Aorta (tissue), 5 donors: ENCODE data around the gene UMAD1. TPM values are rescaled to one million over a fixed set of nuclear protein-coding genes. Genes with fewer than 3 reads are reported as not detected.

Experiments used
- ATAC-seq: fragments of 200-7000 bp; cut with Tn5 transposase; one replicate; pipeline ENCODE4 v1.9.1; 2022; ENCODE audit warnings: moderate library complexity; ENCODE audit not compliant: low FRiP score
- DNase-seq, 2 donors: peaks; one replicate each; pipeline ENCODE4 v3.0.0-alpha.2; 2020
- H3K27ac ChIP-seq, 2 donors: one replicate each; pipeline ENCODE4 v1.5.1; 2013; ENCODE audit warnings: low read length in 2 of 2, mild to moderate bottlenecking in 2 of 2, moderate library complexity in 2 of 2, control low read depth in 1 of 2, inconsistent platforms in 1 of 2, low read depth in 1 of 2
- H3K27me3 ChIP-seq, 2 donors: one replicate each; pipeline ENCODE4 v1.6.1; 2013; ENCODE audit warnings: control low read depth in 1 of 2, low read length in 1 of 2, mild to moderate bottlenecking in 1 of 2, moderate library complexity in 1 of 2; ENCODE audit not compliant: insufficient read depth in 2 of 2, control insufficient read depth in 1 of 2
- H3K36me3 ChIP-seq, 2 donors: one replicate each; pipeline ENCODE4 v1.6.1; 2013; ENCODE audit warnings: control low read depth in 1 of 2, low read length in 1 of 2, mild to moderate bottlenecking in 1 of 2; ENCODE audit not compliant: insufficient read depth in 2 of 2, control insufficient read depth in 1 of 2
- H3K4me1 ChIP-seq, 2 donors: one replicate each; pipeline ENCODE4 v1.6.1; 2013; ENCODE audit warnings: low read length in 2 of 2, control low read depth in 1 of 2, mild to moderate bottlenecking in 1 of 2, moderate library complexity in 1 of 2; ENCODE audit not compliant: insufficient read depth in 2 of 2, control insufficient read depth in 1 of 2
- H3K4me3 ChIP-seq, 2 donors: one replicate each; pipeline ENCODE4 v1.5.1; 2013; ENCODE audit warnings: low read length in 2 of 2, control low read depth in 1 of 2, mild to moderate bottlenecking in 1 of 2
- H3K9me3 ChIP-seq: one replicate; pipeline ENCODE4 v1.6.1; 2013; ENCODE audit warnings: mild to moderate bottlenecking, low read length; ENCODE audit not compliant: control insufficient read depth
- WGBS, 2 donors: extraction: QIAGEN DNeasy Blood & Tissue Kit; methylation state at CpG; one replicate each; pipeline ENCODE4 v1.1.7; 2013; 5-methylcytosine and 5-hydroxymethylcytosine counted together
- intact Hi-C, 2 donors: fragments of 100-400 bp; cut with DNase I; formaldehyde crosslinking; loops; one replicate each; pipeline versions ENCODE4 v1.14.2 to v1.15.0; 2022
- polyA plus RNA-seq, 2 donors: library from polyadenylated mRNA; stranded (reverse); fragments of 200-250 nt; gene quantifications; one replicate each; pipeline ENCODE4 v1.2.3, GENCODE V29; 2013
- total RNA-seq, 2 donors: library from RNA; stranded (reverse); fragmentation: NEBNext Ultra II Directional; extraction: Animal tissue kit (Norgen Biotek cat#: 25700); gene quantifications; one replicate each; pipeline ENCODE4 v1.2.1, GENCODE V29; 2021
- donor health status: healthy with polysubstance abuse.
- donor health status: Bipolar disorder and iron deficiency.
- donor health status: DM: no; HTN: no; CAD: no.
- donor health status: DM: no; HTN: no; CAD: no.
- donor health status: DM: yes; HTN: yes; CAD: no.

UMAD1 gene
- total and polyA plus RNA-seq, 4 donors: 11.8 to 18.9 (median 15.5) TPM

GRCh38 chr7:7841027-7841426, 200.5 kb downstream of the UMAD1 start:
- Histone ChIP-seq H3K27ac (no peak overlapping the region), H3K4me3 (no peak overlapping the region), H3K9me3 (no peaks in the 10 kb centered on the region), H3K4me1 (no peaks in the 10 kb centered on the region), H3K36me3 (no peaks in the 10 kb centered on the region), H3K27me3 (no peaks in the 10 kb centered on the region)
- no peak for ATAC-seq
- no peak for DNase-seq
- WGBS, 2 donors: 95% methylated on average over 7 of the region's 7 CpGs
- intact Hi-C loops: no loop called here

DNA sequence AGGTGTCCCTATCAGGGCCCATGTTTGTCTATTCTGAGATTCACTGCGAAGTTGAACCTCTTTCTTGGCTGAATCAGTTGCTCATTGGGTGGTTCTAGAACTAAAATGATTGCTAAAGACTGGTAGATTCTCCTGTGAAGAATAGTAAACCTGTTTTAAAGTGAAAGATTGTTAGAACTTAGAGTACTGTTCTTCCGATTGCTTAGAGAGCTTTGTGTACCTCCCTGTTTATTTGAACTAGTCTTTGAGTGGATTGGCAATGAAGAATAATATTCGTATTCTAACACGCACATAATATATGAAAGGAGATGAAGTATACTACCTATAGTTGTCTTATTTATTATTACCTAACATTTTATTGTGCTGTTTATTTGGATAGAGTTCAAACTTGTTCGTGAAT, 202.7 kb downstream of the UMAD1 start:
- intact Hi-C loops: no loop called here
- Histone ChIP-seq H3K27me3 (no peaks in the 10 kb centered on the region), H3K9me3 (no peaks in the 10 kb centered on the region), H3K36me3 (no peaks in the 10 kb centered on the region), H3K27ac (no peak overlapping the region), H3K4me3 (no peak overlapping the region), H3K4me1 (no peaks in the 10 kb centered on the region)
- ATAC-seq (no peak), DNase-seq (no peak)
- WGBS, 2 donors: 83 to 84% methylated on average over 5 of the region's 5 CpGs

DNA sequence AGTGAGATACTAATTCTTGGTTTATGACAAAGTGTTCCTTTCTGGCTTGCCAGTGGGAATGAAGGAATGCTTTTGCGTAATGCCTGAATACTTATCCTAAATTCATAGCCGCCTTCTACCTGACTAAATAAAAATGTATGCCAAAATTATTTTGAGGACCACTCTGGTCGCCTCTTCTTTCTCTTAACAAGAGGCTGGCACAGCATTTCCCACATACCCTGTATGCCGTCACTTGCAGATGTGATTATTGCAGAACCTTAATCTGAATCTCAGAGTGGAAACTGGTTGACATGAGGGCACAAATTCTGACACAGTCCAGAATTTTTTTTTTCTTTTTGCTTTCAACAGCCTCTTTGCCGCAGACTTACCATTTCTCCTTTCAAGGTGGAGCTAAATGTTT, 203.4 kb downstream of the UMAD1 start:
- Histone ChIP-seq H3K36me3 (no peaks in the 10 kb centered on the region), H3K9me3 (no peaks in the 10 kb centered on the region), H3K27ac (no peak overlapping the region), H3K4me1 (no peaks in the 10 kb centered on the region), H3K4me3 (no peak overlapping the region), H3K27me3 (no peaks in the 10 kb centered on the region)
- intact Hi-C loops: no loop called here
- DNase-seq (no peak), ATAC-seq (no peak)
- WGBS, 2 donors: 70 to 73% methylated on average over 5 of the region's 5 CpGs

DNA sequence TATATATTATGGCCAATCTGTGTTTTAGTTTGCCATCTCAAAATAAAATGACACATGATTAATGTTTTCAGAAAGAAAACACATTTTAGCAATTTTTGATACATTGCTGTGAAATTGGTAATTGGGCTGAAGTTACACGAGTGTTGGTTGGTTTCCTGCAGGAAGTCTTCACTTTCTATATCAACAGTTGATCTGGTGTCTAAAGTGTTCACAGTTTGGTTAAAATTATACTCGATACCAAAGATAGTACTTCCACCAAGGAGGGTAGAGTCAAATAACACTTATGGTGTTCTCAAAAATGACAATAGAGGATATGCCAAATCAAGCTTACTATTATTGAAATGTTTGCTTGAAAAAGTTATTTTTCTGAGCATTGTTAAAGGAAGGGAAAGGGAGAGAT, 207.7 kb downstream of the UMAD1 start:
- intact Hi-C loops: no loop called here

DNA sequence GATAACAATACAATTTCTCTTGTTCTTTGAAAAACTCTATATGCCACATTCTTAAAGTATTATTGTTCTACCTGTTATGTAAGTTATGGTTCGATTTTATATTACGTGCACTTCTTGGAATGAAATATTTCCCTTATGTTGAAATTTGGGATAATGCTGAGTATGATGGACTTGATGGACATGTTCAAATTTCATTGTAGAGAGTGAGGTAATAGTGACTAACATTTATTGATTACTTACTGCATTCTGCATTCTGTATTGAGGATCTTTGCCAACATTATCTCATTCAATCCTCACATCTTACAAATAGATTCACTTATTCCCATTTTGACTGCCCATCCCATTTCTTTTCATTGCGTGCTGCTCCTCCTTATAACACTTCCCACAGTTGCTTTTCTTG, 208.3 kb downstream of the UMAD1 start:
- no peaks in the 10 kb centered on the region for H3K27me3 ChIP-seq
- H3K4me1 ChIP-seq: no peaks in the 10 kb centered on the region
- DNase-seq (no peak), ATAC-seq (no peak)
- H3K4me3 ChIP-seq: no peak overlapping the region
- H3K9me3 ChIP-seq: no peaks in the 10 kb centered on the region
- 63 to 81% methylated on average over 3 of the region's 3 CpGs for WGBS, 2 donors
- intact Hi-C loops: no loop called here
- no peak overlapping the region for H3K27ac ChIP-seq
- no peaks in the 10 kb centered on the region for H3K36me3 ChIP-seq

More for the DNA sequence above, 207.7 kb downstream of the UMAD1 start:
- no peak overlapping the region for H3K4me3 ChIP-seq
- no peaks in the 10 kb centered on the region for H3K9me3 ChIP-seq
- H3K4me1 ChIP-seq: no peaks in the 10 kb centered on the region
- ATAC-seq (no peak), DNase-seq (no peak)
- 71 to 74% methylated on average over 2 of the region's 2 CpGs for WGBS, 2 donors
- no peak overlapping the region for H3K27ac ChIP-seq
- H3K27me3 ChIP-seq: no peaks in the 10 kb centered on the region
- H3K36me3 ChIP-seq: no peaks in the 10 kb centered on the region

GRCh38 chr7:7850150-7850549, 209.6 kb downstream of the UMAD1 start:
- Histone ChIP-seq H3K4me3 (no peak overlapping the region), H3K9me3 (no peaks in the 10 kb centered on the region), H3K27ac (no peak overlapping the region), H3K27me3 (no peaks in the 10 kb centered on the region), H3K4me1 (no peaks in the 10 kb centered on the region), H3K36me3 (no peaks in the 10 kb centered on the region)
- 91 to 94% methylated on average over 1 of the region's 1 CpG for WGBS, 2 donors
- DNase-seq (no peak), ATAC-seq (no peak)
- intact Hi-C loops: no loop called here

DNA sequence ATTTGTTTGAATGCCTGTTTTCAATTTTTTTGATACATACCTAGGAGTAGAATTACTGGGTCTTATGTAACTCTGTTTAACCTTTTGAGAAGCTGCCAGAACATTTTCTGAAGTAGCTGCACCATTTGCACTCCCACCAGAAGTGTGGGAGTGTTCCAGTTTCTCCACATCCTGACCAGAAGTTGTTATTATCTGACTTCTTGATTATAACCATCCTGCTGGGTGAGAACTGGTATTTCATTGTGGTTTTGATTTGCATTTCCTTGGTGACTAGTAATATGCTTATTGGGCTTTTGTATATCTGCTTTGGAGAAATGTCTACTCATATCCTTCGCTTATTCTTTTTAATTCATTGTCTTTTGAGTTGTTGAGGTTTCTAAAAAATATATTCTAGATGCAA, 210.8 kb downstream of the UMAD1 start:
- Histone ChIP-seq H3K27ac (no peak overlapping the region), H3K4me1 (no peaks in the 10 kb centered on the region), H3K4me3 (no peak overlapping the region), H3K27me3 (no peaks in the 10 kb centered on the region), H3K9me3 (no peaks in the 10 kb centered on the region), H3K36me3 (no peaks in the 10 kb centered on the region)
- DNase-seq: no peak
- no peak for ATAC-seq
- intact Hi-C loops: no loop called here
- 100% methylated on average over 1 of the region's 1 CpG for WGBS, 2 donors

DNA sequence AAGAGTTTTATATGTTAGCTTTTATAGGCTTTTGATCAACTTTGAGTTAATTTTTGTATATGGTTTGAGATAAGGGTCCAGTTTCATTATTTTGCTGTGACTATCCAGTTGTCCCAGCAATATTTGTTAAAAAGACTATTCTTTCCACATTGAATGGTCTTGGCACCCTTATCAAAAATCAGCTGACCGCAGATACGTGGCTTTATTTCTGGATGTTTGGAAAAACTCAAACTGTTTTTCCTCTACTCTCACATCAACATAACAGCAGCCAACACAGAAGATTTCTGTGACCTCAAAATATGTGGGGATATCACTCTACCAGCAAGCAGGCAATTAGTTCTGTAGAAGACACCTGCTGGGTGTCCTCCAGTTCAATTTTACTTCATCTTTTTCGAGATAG, 211.4 kb downstream of the UMAD1 start:
- DNase-seq (no peak), ATAC-seq (no peak)
- H3K27me3 ChIP-seq: no peaks in the 10 kb centered on the region
- no peak overlapping the region for H3K27ac ChIP-seq
- 68 to 71% methylated on average over 3 of the region's 3 CpGs for WGBS, 2 donors
- intact Hi-C loops: no loop called here
- H3K9me3 ChIP-seq: no peaks in the 10 kb centered on the region
- no peaks in the 10 kb centered on the region for H3K36me3 ChIP-seq
- H3K4me3 ChIP-seq: no peak overlapping the region
- H3K4me1 ChIP-seq: no peaks in the 10 kb centered on the region

DNA sequence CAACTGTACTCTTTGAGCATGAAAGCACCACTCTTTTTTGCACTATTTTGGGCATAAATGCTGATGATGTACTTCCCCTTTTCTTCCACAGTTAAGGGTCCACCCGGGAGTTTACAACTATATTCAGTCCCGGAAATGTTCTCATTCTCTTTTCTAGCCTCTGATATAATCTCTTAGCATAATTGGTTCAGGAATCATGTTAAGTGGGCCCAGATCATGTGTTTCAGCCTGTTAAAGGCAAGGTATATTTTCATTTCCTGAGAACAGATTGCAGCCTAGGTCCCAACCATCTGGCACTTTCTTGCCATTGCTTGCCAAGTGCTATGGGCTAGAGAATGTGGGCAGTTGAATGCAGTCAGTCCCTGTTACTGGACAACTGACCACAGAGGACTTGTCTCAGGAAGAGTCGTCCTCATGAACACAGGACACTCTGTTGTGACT, 216.6 kb downstream of the UMAD1 start:
- intact Hi-C loops: no loop called here

More for the DNA sequence above, 216.6 kb downstream of the UMAD1 start:
- no peak for ATAC-seq
- no peak for DNase-seq
- Histone ChIP-seq H3K4me3 (no peak overlapping the region), H3K4me1 (no peaks in the 10 kb centered on the region), H3K36me3 (no peaks in the 10 kb centered on the region), H3K27ac (no peak overlapping the region), H3K9me3 (no peaks in the 10 kb centered on the region), H3K27me3 (no peaks in the 10 kb centered on the region)
- 62 to 68% methylated on average over 3 of the region's 3 CpGs for WGBS, 2 donors
